GM10248 (cell line): ENCODE data around the gene CLEC4F.

Experiments
- CTCF ChIA-PET: fragments of 300-600 bp; sonication (Branson Sonifier 250); formaldehyde crosslinking; extraction: SDS; loops from one replicate; lab custom pipeline; 2021; ENCODE audit warnings: antibody characterized with exemption; lab: Yijun Ruan, JAX
- POLR2A ChIA-PET: fragments of 350-650 bp; sonication (Branson Sonifier 250); formaldehyde crosslinking; extraction: SDS; loops from one replicate; lab custom pipeline; 2020; ENCODE audit warnings: antibody characterized with exemption; lab: Yijun Ruan, JAX
- DNase-seq: peaks from one replicate; pipeline ENCODE4 v3.0.0; 2012; ENCODE audit errors: extremely low spot score
- CTCF ChIP-seq: IDR thresholded peaks from 2 replicates; pipeline ENCODE4 v1.5.1; 2012; ENCODE audit warnings: mild to moderate bottlenecking, low read depth; ENCODE audit errors: extremely low read depth, missing control alignments, control extremely low read depth

Gene CLEC4F

GRCh38 chr2:70775141-70775540, 45.3 kb downstream of the CLEC4F start:
- POLR2A ChIA-PET = no interaction called here
- CTCF ChIA-PET = interaction anchor here (1.6 to 2.9 kb wide), 2 partner anchors 15 to 89 kb away, joined by 4 to 7 read pairs; partner anchors contain the start of gene FIGLA
- TF ChIP-seq CTCF = no peak

GRCh38 chr2:70772486-70773155, 47.8 kb downstream of the CLEC4F start:
- DNase-seq = no peak
- TF ChIP-seq CTCF = no peak
- ChIA-PET POLR2A (no interaction called here), CTCF (interaction anchor here (0.8 kb wide), 1 partner anchor 9 kb away, joined by 3 read pairs; no protein-coding TSS in a partner anchor)

More at GRCh38 chr2:70775141-70775540, 45.3 kb downstream of the CLEC4F start:
- DNase-seq = no peak

- no peak for TF ChIP-seq CTCF
- ChIA-PET POLR2A (no interaction called here), CTCF (no interaction called here)
- DNase-seq = peak; percentile 22
These were observed 49.0 kb downstream of the CLEC4F start for GRCh38 chr2:70771446-70771845.

- ChIA-PET POLR2A (no interaction called here), CTCF (interaction anchor here (1.2 to 2.8 kb wide), 3 partner anchors 10 to 102 kb away, joined by 4 to 13 read pairs (median 7); no protein-coding TSS in a partner anchor)
- DNase-seq = no peak
- no peak for TF ChIP-seq CTCF
These were observed 50.9 kb downstream of the CLEC4F start for GRCh38 chr2:70769450-70769849.

GRCh38 chr2:70768590-70769085, 51.8 kb downstream of the CLEC4F start:
- no peak for TF ChIP-seq CTCF
- CTCF ChIA-PET = interaction anchor here (1.0 to 2.8 kb wide), 9 partner anchors 8 to 103 kb away, joined by 3 to 13 read pairs (median 4); no protein-coding TSS in a partner anchor
- POLR2A ChIA-PET = no interaction called here

GRCh38 chr2:70767699-70768589, 52.5 kb downstream of the CLEC4F start, which contains the start of gene ADD2:
Gene ADD2, minus strand, starts transcription at chr2:70768200. Its CDS starts 61,792 bp downstream, at chr2:70706408.
- POLR2A ChIA-PET = no interaction called here
- TF ChIP-seq CTCF = peak; percentile 39
- CTCF ChIA-PET = interaction anchor here (0.8 to 2.8 kb wide), 9 partner anchors 9 to 80 kb away, joined by 3 to 13 read pairs (median 4); no protein-coding TSS in a partner anchor
- peak; percentile 48 for DNase-seq

More at GRCh38 chr2:70768590-70769085, 51.8 kb downstream of the CLEC4F start:
- DNase-seq = no peak
